GM18499 (cell line): Measurements from ENCODE around the gene FCER2.

Source experiments
- ATAC-seq: cut with Tn5 transposase; IDR thresholded peaks from one replicate; pipeline ENCODE4 v1.9.1; 2021; ENCODE audit warnings: moderate number of reproducible peaks; ENCODE audit not compliant: insufficient read depth, unreplicated experiment

FCER2 gene

GRCh38 chr19:7704280-7705060, 2.5 kb upstream of the FCER2 start:
- no peak for ATAC-seq

- no peak for ATAC-seq
Observed at GRCh38 chr19:7703332-7703731, 1.4 kb upstream of the FCER2 start.

GRCh38 chr19:7701049-7701653, 780 bp downstream of the FCER2 start:
- no peak for ATAC-seq

GRCh38 chr19:7699417-7700401, 2.2 kb downstream of the FCER2 start:
- ATAC-seq: no peak

- ATAC-seq: no peak
Observed at GRCh38 chr19:7699003-7699402, 2.9 kb downstream of the FCER2 start.

- no peak for ATAC-seq
Observed at GRCh38 chr19:7698583-7698982, 3.3 kb downstream of the FCER2 start.

GRCh38 chr19:7697721-7698287, 4.1 kb downstream of the FCER2 start:
- ATAC-seq: no peak

- no peak for ATAC-seq
Observed at GRCh38 chr19:7694499-7694898, 7.4 kb downstream of the FCER2 start.

GRCh38 chr19:7692417-7693088, 9.4 kb downstream of the FCER2 start:
- no peak for ATAC-seq

- ATAC-seq: no peak
Observed at GRCh38 chr19:7691497-7691896, 10.4 kb downstream of the FCER2 start.

- ATAC-seq: no peak
Observed at GRCh38 chr19:7690779-7691258, 11.1 kb downstream of the FCER2 start.

GRCh38 chr19:7689165-7689564, 12.8 kb downstream of the FCER2 start:
- ATAC-seq: no peak

- ATAC-seq: no peak
Observed at GRCh38 chr19:7687177-7687576, 14.8 kb downstream of the FCER2 start.

GRCh38 chr19:7685546-7686445, 16.1 kb downstream of the FCER2 start:
- no peak for ATAC-seq

GRCh38 chr19:7682175-7682855, 19.6 kb downstream of the FCER2 start:
- ATAC-seq: no peak

- no peak for ATAC-seq
Observed at GRCh38 chr19:7681340-7682174, 20.4 kb downstream of the FCER2 start.

GRCh38 chr19:7680606-7681339, 21.2 kb downstream of the FCER2 start, which contains the start of gene TRAPPC5:
TRAPPC5 (plus strand) TSS chr19:7680833; CDS start chr19:7682254, 1,421 bp downstream.
- no peak for ATAC-seq
